A549 treated with Mapracorat at 1 μM for 4 hours (cell line): ENCODE results near the gene GOPC. TPM values are rescaled to one million over a fixed set of nuclear protein-coding genes. Genes with fewer than 3 reads are reported as not detected.

Experiments used
- total RNA-seq: library from RNA; stranded (reverse); fragments of 200-300 nt; extraction: Qiagen RNA extraction; gene quantifications from 5 replicates; pipeline ENCODE4 v1.2.3, GENCODE V29; 2022

The GOPC gene
- total RNA-seq, result 13.9 to 17.7 TPM (median 15.8 TPM) in 5 replicates

GRCh38 chr6:117602151-117602898 is at the start of gene GOPC:
Gene GOPC, minus strand, starts transcription at chr6:117602511. Its CDS starts 223 bp downstream, at chr6:117602288.

Other genes starting within 250 kb of the GOPC start
- gene ROS1, start 176.6 kb downstream of the GOPC start, total RNA-seq, result 0.13 to 0.34 TPM (median 0.20 TPM) in 5 replicates
- gene DCBLD1, start 119.8 kb downstream of the GOPC start, total RNA-seq, result 24.7 to 29.2 TPM (median 25.6 TPM) in 5 replicates
- 24.2 to 27.2 TPM (median 25.7 TPM) in 5 replicates for gene NUS1, start 73.0 kb upstream of the GOPC start, total RNA-seq